OCI-M2 (cell line): ENCODE data around the gene MPDZ.

Experiments
- DNase-seq: peaks from one replicate; lab custom pipeline; 2025; ENCODE audit not compliant: unreplicated experiment; lab: John Stamatoyannopoulos, UW

MPDZ gene

DNA sequence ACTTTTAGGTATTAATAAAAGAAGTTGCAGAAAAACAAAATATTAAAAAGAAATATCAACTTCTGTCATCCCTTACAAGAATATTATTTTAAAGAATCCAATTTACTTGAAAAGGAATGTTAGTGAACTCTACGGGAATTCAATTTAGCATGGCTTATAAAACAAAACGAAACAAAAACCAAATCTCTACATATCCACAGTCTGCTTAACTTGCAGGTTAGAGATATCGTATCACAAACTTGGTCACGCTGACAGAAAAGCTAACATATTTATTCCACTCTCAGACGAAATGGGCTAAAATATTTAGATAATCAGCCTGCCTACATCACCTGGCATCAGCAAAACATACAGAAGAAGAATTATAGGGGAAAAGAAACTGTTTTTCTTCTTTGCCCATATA, 92.7 kb downstream of the MPDZ start:
- DNase-seq, result no peak

DNA sequence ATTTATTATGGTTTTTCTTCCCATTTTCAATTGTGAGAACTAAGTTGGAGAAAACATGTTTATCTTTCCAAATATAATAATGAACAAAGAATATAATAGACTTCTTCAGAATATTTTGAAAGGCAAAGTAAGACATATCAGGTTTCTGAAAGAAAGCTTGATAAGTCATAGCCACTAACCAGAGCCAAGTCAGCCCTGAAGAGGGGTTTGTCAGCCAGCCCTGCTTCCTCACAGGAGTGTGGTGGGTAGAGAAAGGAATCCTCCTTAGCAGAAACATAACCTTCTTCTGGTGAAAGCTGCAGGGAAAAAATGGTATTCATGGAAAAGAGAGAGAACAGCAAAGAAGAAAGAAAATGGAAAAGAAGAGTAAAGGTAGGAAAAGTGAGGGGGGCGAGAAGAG, 93.4 kb downstream of the MPDZ start:
- no peak for DNase-seq

DNA sequence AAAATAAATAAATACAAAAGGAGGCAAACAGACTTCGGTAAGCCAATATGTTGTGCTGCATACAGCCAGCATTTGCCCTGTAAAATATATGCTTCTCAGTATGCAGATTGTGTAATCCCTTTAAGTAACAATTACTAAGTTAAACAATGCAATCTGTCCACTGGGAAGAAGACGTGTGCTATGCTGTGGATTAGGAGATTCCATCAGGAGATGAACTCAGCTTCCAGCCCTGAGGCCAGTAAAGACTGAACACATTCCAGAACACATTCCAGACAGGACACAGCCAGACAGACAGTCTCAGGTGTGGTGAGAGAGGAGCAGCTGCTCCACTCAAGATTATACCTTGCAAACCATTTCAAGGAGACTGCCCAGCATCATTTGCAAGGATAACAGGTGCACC, 97.8 kb downstream of the MPDZ start:
- no peak for DNase-seq

DNA sequence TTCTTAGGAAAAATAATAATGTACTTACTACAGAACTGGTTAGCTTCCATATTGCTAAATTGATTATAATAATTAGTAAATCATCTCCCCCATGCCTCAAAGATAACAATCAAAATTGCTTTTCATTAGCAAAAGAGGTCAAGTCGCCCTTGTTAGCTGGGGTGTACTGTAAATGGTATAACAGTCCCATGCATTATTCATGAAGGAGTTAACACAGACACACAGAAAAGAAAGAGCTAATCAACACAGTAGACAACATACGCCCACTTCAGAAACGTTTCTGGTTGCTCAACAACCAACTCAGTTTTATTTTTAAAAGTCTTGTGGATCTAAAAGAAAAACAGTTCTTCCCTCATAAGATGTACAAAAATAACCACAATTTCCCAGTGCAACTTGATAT, 100.2 kb downstream of the MPDZ start:
- no peak for DNase-seq

- no peak for DNase-seq
Measured at GRCh38 chr9:13175732-13176131, 103.8 kb downstream of the MPDZ start.

DNA sequence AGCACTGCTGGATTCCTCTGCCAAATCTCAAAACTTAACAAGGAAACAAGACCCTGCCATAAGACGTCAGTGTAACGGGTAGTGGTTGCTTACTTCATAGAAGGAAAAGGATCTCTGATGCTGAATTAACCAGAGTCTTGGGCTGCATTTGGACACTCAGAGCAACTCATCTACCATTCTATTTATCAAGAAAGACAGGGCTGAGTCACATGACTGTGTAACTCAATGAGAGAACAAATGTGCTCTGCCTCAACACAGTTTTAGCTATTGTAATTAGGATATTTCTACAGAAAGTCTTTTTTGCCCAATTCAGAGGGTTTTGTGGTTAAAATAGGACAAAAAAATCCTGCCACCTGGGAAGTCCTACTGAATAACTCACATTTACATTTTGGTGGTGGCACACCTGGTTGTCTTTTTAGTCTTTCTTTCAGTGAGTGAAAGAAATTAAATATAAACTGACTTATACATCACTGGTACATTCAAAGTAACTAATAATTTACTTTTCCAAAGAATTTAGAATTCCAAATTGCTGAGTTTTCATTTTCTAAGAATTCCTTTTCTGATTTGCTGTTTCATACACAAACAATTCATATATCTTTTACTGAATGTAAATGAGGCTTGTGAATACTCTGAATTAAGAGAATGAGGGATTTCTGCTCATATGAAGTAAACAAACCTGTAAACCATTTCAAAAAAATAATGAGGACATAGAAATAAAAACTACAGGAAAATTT, 104.4 kb downstream of the MPDZ start:
- no peak for DNase-seq

- no peak for DNase-seq
Measured at GRCh38 chr9:13173553-13173952, 105.9 kb downstream of the MPDZ start.

DNA sequence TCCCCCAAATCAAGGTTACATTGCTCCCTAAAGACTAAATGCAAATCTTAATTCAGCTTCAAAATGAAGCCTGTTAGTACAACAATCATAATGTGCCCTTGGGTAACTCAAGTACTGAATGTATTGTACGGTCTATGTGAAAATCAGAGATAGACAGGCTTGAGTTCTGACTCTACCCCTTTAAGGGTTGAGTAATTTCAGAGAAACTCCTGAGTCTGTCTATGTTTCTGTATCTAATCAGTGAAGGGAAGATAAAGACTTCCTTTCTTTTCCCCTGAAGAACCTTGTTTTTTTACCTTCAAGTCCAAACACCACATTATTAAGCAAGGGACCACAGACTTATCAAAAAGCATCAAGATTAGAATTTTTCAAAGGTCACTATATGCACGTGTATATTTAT, 108.2 kb downstream of the MPDZ start:
- no peak for DNase-seq

DNA sequence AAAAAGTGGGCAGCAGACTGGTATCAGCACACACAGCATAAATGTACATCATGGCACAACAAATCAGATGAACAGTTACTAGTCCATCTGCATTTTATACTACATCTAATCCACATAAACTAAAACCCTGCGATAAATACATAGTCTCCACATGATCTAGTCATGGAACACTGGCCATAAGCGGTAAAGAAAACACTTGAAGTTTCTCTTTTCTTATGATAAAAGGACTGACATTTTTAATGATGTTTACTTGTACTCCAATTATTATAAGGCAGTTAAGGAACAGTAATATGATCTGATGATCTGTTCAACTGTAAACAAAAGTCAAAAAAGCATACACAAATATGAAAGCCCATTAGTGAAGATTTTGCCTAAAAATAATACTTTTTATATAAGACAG, 112.5 kb downstream of the MPDZ start:
- DNase-seq, result no peak

DNA sequence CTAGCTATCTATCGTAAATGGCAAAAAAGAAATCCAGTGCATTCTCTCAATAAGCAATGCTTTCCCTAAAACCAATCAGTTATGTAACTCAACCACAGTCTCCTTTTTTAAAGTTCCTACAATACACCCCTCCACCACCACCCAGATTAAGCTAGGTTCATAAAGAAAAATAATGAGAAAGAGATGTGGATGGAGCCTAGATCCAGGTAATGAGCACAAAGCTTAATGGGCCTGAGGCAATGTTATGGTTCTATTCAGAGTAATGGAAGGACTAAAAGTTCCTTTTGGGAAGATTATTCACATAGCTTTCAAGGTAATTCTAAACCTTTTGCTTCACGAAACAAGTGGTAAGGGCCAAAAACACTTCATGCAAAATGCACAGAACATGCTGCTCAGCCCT, 113.5 kb downstream of the MPDZ start:
- no peak for DNase-seq

GRCh38 chr9:13165236-13165945, 114.1 kb downstream of the MPDZ start:
- no peak for DNase-seq

- no peak for DNase-seq
Measured at GRCh38 chr9:13163946-13164345, 115.5 kb downstream of the MPDZ start.

DNA sequence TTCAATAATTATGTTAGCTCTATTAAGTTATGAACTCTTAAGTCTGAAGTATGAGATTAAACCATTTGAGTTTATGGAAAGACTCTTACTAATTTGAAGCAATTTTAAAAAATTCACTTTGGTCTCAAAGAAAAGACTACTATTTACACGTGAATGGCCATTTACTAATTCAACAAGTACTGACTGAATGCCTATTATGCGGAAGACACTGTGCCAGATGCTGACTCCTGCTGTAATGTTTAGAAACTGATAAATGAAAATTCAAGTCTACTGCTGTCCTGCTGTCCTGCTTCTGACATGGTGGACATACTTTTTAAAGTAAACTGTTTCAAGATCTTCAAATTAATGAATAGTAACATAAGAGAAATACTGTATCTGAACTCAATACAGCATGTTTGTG, 116.2 kb downstream of the MPDZ start:
- DNase-seq, result no peak

GRCh38 chr9:13160051-13160450, 119.4 kb downstream of the MPDZ start:
- no peak for DNase-seq

DNA sequence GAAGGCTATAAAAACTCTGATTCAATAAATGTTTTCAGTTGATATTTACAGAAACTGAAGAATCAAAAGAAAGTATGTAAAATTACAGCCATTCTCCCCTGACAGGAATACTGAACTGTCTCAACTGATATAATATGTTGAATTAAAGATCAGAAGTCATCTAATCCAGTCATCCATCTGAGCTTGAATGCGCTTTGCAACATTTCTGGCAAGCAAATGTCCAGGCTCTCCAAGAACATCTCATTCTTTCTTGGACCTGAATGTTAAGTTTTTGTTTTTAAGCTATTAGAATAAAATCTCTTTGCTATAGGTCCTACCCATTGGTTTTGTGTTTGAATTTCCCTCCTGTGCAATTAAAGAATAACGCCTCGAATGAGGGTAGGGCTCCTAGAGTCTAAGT, 120.5 kb downstream of the MPDZ start:
- DNase-seq, result no peak

DNA sequence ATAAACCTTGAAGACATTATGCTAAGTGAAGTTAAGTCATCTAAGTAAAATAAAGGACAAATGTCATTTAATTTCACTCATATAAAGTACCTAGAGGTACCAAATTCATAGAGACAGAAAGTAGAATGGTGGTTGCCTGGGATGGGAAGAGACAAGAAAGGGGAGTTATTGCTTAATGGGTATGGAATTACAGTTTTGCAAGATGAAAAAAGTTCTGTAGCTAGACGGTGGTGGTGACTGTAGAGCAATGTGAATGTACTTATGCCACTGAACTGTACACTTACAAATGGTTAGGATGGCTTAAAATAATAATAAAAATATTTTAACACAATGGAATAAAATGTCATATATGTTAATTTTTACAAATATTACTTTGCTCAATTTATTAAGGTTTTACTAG, 128.0 kb downstream of the MPDZ start:
- DNase-seq, result no peak

GRCh38 chr9:13149454-13149853, 130.0 kb downstream of the MPDZ start:
- no peak for DNase-seq

GRCh38 chr9:13146840-13147239, 132.7 kb downstream of the MPDZ start:
- no peak for DNase-seq

DNA sequence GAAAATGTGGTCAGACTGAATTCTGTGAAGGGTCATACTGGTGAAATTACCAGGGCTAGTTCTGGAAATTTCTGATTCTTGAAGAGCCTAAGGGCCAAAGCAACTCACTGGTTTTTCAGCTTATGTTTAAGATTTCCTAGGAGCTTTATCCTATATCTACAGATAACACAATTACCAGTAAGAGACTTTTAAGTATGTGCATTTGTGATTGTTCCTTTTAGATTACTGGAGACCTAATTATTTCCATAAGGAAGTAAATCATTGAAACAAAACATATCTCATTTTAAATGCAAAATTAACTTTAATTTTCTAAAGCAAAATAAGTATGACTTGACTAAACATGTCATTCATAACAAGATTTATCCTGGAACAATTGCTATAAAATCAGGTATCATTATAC, 134.2 kb downstream of the MPDZ start:
- no peak for DNase-seq

GRCh38 chr9:13144166-13144775, 135.2 kb downstream of the MPDZ start:
- no peak for DNase-seq

GRCh38 chr9:13143281-13143680, 136.2 kb downstream of the MPDZ start:
- no peak for DNase-seq

DNA sequence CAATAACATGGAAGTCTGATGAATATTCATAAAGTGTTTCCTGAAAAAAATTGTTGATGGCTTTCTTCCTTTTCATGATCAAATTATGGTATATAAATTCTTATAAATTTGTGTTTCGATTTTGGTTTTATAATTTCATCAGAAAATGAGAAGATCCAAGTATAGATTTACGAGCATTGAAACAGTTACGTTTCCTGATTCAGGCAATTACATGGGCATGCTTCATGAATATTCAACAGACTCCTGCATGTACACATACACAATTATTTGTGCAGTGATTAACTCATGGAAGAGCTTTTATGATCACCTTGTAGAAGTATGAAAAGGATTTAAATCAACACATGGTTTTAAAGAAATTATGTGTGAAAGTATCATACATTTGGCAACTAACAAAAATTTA, 136.7 kb downstream of the MPDZ start:
- no peak for DNase-seq
